ENCODE results near the gene MACC1.

MACC1 gene

GRCh38 chr7:20203316-20203715 lies 13.9 kb downstream of the MACC1 start:
- no peak for TF ChIP-seq CTCF (IDR thresholded peaks at IDR 0.05; ENCODE audit: poor library complexity, severe bottlenecking)
- no peak for DNase-seq (ENCODE audit: low spot score)
- H3K36me3 ChIP-seq (ENCODE audit: low read depth), result no peaks in the 10 kb centered on the region
- H3K27me3 ChIP-seq (ENCODE audit: insufficient read depth, poor library complexity, severe bottlenecking), result no peaks in the 10 kb centered on the region
- H3K4me3 ChIP-seq (ENCODE audit: severe bottlenecking), result no peak overlapping the region
- no peak overlapping the region for H3K27ac ChIP-seq (ENCODE audit: poor library complexity, severe bottlenecking)
- ATAC-seq (ENCODE audit: low read depth), result no peak
- H3K4me1 ChIP-seq (ENCODE audit: insufficient read depth, poor library complexity, severe bottlenecking), result peaks cover 23% of the 10 kb centered on the region
- no peaks in the 10 kb centered on the region for H3K9me3 ChIP-seq (ENCODE audit: severe bottlenecking)

- H3K27ac ChIP-seq (ENCODE audit: poor library complexity, severe bottlenecking), result no peak overlapping the region
- no peak overlapping the region for H3K4me3 ChIP-seq (ENCODE audit: severe bottlenecking)
- no peaks in the 10 kb centered on the region for H3K27me3 ChIP-seq (ENCODE audit: insufficient read depth, poor library complexity, severe bottlenecking)
- H3K4me1 ChIP-seq (ENCODE audit: insufficient read depth, poor library complexity, severe bottlenecking), result peaks cover 23% of the 10 kb centered on the region
- H3K9me3 ChIP-seq (ENCODE audit: severe bottlenecking), result no peaks in the 10 kb centered on the region
- H3K36me3 ChIP-seq (ENCODE audit: low read depth), result no peaks in the 10 kb centered on the region
- no peak for DNase-seq (ENCODE audit: low spot score)
- ATAC-seq (ENCODE audit: low read depth), result no peak
- TF ChIP-seq CTCF (IDR thresholded peaks at IDR 0.05; ENCODE audit: poor library complexity, severe bottlenecking), result no peak
Measured at GRCh38 chr7:20201380-20201779, 15.8 kb downstream of the MACC1 start.

GRCh38 chr7:20200971-20201370 lies 16.2 kb downstream of the MACC1 start:
- ATAC-seq (ENCODE audit: low read depth), result no peak

GRCh38 chr7:20200361-20200760 lies 16.8 kb downstream of the MACC1 start:
- Histone ChIP-seq H3K27ac (ENCODE audit: poor library complexity, severe bottlenecking) (peak overlapping the region; percentile 75), H3K9me3 (ENCODE audit: severe bottlenecking) (no peaks in the 10 kb centered on the region), H3K36me3 (ENCODE audit: low read depth) (no peaks in the 10 kb centered on the region), H3K27me3 (ENCODE audit: insufficient read depth, poor library complexity, severe bottlenecking) (no peaks in the 10 kb centered on the region), H3K4me1 (ENCODE audit: insufficient read depth, poor library complexity, severe bottlenecking) (peaks cover 23% of the 10 kb centered on the region), H3K4me3 (ENCODE audit: severe bottlenecking) (no peak overlapping the region)
- DNase-seq (ENCODE audit: low spot score) (no peak), ATAC-seq (ENCODE audit: low read depth) (no peak)
- no peak for TF ChIP-seq CTCF (IDR thresholded peaks at IDR 0.05; ENCODE audit: poor library complexity, severe bottlenecking)

More at GRCh38 chr7:20200971-20201370, 16.2 kb downstream of the MACC1 start:
- peaks cover 23% of the 10 kb centered on the region for H3K4me1 ChIP-seq (ENCODE audit: insufficient read depth, poor library complexity, severe bottlenecking)
- no peak overlapping the region for H3K27ac ChIP-seq (ENCODE audit: poor library complexity, severe bottlenecking)
- H3K4me3 ChIP-seq (ENCODE audit: severe bottlenecking), result no peak overlapping the region
- no peaks in the 10 kb centered on the region for H3K27me3 ChIP-seq (ENCODE audit: insufficient read depth, poor library complexity, severe bottlenecking)
- no peak for DNase-seq (ENCODE audit: low spot score)
- no peaks in the 10 kb centered on the region for H3K36me3 ChIP-seq (ENCODE audit: low read depth)
- TF ChIP-seq CTCF (IDR thresholded peaks at IDR 0.05; ENCODE audit: poor library complexity, severe bottlenecking), result no peak
- H3K9me3 ChIP-seq (ENCODE audit: severe bottlenecking), result no peaks in the 10 kb centered on the region

GRCh38 chr7:20199015-20199737 lies 18.0 kb downstream of the MACC1 start:
- Histone ChIP-seq H3K36me3 (ENCODE audit: low read depth) (no peaks in the 10 kb centered on the region), H3K4me3 (ENCODE audit: severe bottlenecking) (no peak overlapping the region), H3K9me3 (ENCODE audit: severe bottlenecking) (no peaks in the 10 kb centered on the region), H3K27me3 (ENCODE audit: insufficient read depth, poor library complexity, severe bottlenecking) (no peaks in the 10 kb centered on the region), H3K27ac (ENCODE audit: poor library complexity, severe bottlenecking) (peak overlapping the region; percentile 75), H3K4me1 (ENCODE audit: insufficient read depth, poor library complexity, severe bottlenecking) (peaks cover 23% of the 10 kb centered on the region)
- ATAC-seq (ENCODE audit: low read depth) (peak; percentile 99), DNase-seq (ENCODE audit: low spot score) (peak; percentile 80)
- TF ChIP-seq CTCF (IDR thresholded peaks at IDR 0.05; ENCODE audit: poor library complexity, severe bottlenecking), result no peak

Data from RWPE2 (cell line).